HepG2 (cell line): Measurements from ENCODE around the gene TIRAP. TPM values are rescaled to one million over a fixed set of nuclear protein-coding genes. Genes with fewer than 3 reads are reported as not detected.
A peak's percentile ranks its signal among the peaks of the same experiment; 100 is the strongest.

ENCODE experiments used
- HMG20A ChIP-seq: IDR thresholded peaks from 2 replicates; pipeline ENCODE4 v1.6.1; 2016; ENCODE audit warnings: borderline replicate concordance
- IKZF1 ChIP-seq: fragments of 450-650 bp; IDR thresholded peaks from 2 replicates; pipeline ENCODE4 v1.7.1; 2016
- MXD4 ChIP-seq: IDR thresholded peaks from 2 replicates; pipeline ENCODE4 v1.6.1; 2016; ENCODE audit warnings: mild to moderate bottlenecking, missing biosample characterization, missing genetic modification reagents
- NFE2L1 ChIP-seq: sonication (generic); formaldehyde crosslinking; IDR thresholded peaks from 2 replicates; pipeline ENCODE4 v1.4.0; 2020; ENCODE audit warnings: missing genetic modification reagents, mild to moderate bottlenecking, borderline replicate concordance
- ZNF343 ChIP-seq: sonication (generic); formaldehyde crosslinking; IDR thresholded peaks from 2 replicates; pipeline ENCODE4 v1.4.0; 2020; ENCODE audit warnings: mild to moderate bottlenecking, missing genetic modification reagents
- ZNF619 ChIP-seq: sonication (generic); formaldehyde crosslinking; IDR thresholded peaks from 2 replicates; pipeline ENCODE4 v1.4.0; 2020; ENCODE audit warnings: mild to moderate bottlenecking, missing genetic modification reagents
- ZNF788 ChIP-seq: sonication (generic); formaldehyde crosslinking; IDR thresholded peaks from 2 replicates; pipeline ENCODE4 v1.5.0; 2020; ENCODE audit warnings: mild to moderate bottlenecking, missing genetic modification reagents, borderline replicate concordance
- polyA plus RNA-seq, 8 experiments: library from polyadenylated mRNA; depleted of rRNA in 3 of 8; stranded (reverse) in 7 of 8; unstranded in 1 of 8; fragments of >200 nt; fragmentation: Illumina TruSeq in 4 of 8; extraction: Trizol in 4 of 8; gene quantifications; 2 replicates each; pipeline versions ENCODE4 v1.2.1 to v1.2.3, GENCODE V29; 2011 to 2016; ENCODE audit warnings: low read depth in 4 of 8, missing spikeins in 1 of 8, mixed read lengths in 1 of 8; ENCODE audit not compliant: insufficient read depth in 1 of 8
- total RNA-seq, 5 experiments: library from RNA; depleted of rRNA; stranded (reverse); fragments of >200 nt; fragmentation: Illumina TruSeq; extraction: Trizol; gene quantifications; 2 replicates each; pipeline ENCODE4 v1.2.3, GENCODE V29; 2016; ENCODE audit warnings: low read depth in 1 of 5
- TF ChIP-seq, protein P1 (sequence below): sonication (generic); IDR thresholded peaks from 2 replicates; pipeline ENCODE4 v1.6.1; 2016; ENCODE audit warnings: low read depth, borderline replicate concordance
- TF ChIP-seq, protein P2 (sequence below): sonication (generic); formaldehyde crosslinking; IDR thresholded peaks from 2 replicates; pipeline ENCODE4 v1.8.0; 2022; ENCODE audit warnings: missing genetic modification reagents, mild to moderate bottlenecking, moderate library complexity, borderline replicate concordance
- TF ChIP-seq, protein P3 (sequence below): sonication (generic); formaldehyde crosslinking; IDR thresholded peaks from 2 replicates; pipeline ENCODE4 v1.4.0; 2020; ENCODE audit warnings: missing genetic modification reagents
- TF ChIP-seq, protein P4 (sequence below): sonication (generic); formaldehyde crosslinking; IDR thresholded peaks from 2 replicates; pipeline ENCODE4 v1.4.0; 2020; ENCODE audit warnings: missing genetic modification reagents
- TF ChIP-seq, protein P5 (sequence below): sonication (generic); formaldehyde crosslinking; IDR thresholded peaks from 2 replicates; pipeline ENCODE4 v1.9.0; 2021; ENCODE audit warnings: mild to moderate bottlenecking, missing genetic modification reagents
- TF ChIP-seq, protein P6 (sequence below): sonication (generic); formaldehyde crosslinking; IDR thresholded peaks from 2 replicates; pipeline ENCODE4 v1.5.0; 2020; ENCODE audit warnings: missing genetic modification reagents

The TIRAP gene
- total and polyA plus RNA-seq, 2 of the 13 experiments (the other 11 are each of a cell fraction or from before 2014, with no cell fraction given) = 5.4 to 5.7 TPM

DNA sequence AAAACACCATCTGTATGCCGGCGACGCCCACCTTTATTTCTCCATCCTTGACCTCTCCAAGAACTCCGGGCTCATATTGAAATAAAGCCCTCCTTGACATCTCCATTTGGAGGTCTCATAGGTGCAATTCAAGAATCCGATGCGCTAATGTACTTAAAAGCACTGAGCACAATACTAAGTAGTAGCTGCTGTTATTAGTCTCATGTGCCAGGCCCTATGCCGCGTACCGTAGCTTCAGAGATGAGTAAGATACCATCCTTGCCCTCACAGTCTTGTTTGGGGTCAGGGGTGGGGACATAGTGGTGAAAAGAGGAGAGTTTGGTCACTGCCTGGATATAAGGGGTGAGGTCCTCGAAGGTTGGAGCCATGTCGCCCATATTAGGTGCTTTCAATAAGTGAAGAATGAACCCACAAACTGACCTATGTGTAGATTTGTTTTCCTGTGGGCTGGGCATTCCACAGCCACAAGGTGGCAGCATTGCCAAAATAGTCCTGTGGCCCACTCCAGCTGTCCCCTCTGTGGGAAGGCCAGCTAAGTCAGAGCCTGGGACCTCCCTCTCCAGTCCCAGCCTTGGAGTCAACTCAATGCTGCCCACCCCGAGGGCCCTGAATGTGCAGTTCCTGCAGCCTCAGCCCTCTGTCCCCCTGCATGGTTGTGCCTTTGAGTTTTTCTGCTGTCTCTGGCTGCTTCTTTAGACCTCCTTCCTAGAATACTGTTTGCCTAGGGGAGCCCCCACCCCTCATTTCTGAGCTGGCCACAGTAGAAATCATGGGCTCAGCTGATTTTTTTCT lies 27.5 kb downstream of the TIRAP start (continued):
- TF ChIP-seq, protein P1, sequence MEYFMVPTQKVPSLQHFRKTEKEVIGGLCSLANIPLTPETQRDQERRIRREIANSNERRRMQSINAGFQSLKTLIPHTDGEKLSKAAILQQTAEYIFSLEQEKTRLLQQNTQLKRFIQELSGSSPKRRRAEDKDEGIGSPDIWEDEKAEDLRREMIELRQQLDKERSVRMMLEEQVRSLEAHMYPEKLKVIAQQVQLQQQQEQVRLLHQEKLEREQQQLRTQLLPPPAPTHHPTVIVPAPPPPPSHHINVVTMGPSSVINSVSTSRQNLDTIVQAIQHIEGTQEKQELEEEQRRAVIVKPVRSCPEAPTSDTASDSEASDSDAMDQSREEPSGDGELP = peak; percentile 72; the same call in 1 of the 2 replicates
- TF ChIP-seq, protein P2, sequence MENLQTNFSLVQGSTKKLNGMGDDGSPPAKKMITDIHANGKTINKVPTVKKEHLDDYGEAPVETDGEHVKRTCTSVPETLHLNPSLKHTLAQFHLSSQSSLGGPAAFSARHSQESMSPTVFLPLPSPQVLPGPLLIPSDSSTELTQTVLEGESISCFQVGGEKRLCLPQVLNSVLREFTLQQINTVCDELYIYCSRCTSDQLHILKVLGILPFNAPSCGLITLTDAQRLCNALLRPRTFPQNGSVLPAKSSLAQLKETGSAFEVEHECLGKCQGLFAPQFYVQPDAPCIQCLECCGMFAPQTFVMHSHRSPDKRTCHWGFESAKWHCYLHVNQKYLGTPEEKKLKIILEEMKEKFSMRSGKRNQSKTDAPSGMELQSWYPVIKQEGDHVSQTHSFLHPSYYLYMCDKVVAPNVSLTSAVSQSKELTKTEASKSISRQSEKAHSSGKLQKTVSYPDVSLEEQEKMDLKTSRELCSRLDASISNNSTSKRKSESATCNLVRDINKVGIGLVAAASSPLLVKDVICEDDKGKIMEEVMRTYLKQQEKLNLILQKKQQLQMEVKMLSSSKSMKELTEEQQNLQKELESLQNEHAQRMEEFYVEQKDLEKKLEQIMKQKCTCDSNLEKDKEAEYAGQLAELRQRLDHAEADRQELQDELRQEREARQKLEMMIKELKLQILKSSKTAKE (CRISPR knock-in tag) = no peak
- no peak for TF ChIP-seq NFE2L1 (CRISPR knock-in tag)
- no peak for TF ChIP-seq MXD4
- TF ChIP-seq ZNF343 (CRISPR knock-in tag) = no peak
- TF ChIP-seq ZNF619 (CRISPR knock-in tag) = no peak
- TF ChIP-seq, protein P3, sequence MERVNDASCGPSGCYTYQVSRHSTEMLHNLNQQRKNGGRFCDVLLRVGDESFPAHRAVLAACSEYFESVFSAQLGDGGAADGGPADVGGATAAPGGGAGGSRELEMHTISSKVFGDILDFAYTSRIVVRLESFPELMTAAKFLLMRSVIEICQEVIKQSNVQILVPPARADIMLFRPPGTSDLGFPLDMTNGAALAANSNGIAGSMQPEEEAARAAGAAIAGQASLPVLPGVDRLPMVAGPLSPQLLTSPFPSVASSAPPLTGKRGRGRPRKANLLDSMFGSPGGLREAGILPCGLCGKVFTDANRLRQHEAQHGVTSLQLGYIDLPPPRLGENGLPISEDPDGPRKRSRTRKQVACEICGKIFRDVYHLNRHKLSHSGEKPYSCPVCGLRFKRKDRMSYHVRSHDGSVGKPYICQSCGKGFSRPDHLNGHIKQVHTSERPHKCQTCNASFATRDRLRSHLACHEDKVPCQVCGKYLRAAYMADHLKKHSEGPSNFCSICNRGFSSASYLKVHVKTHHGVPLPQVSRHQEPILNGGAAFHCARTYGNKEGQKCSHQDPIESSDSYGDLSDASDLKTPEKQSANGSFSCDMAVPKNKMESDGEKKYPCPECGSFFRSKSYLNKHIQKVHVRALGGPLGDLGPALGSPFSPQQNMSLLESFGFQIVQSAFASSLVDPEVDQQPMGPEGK = 0 out of 2 replicates have a peak, but pooled peaks have one; percentile 41
- no peak for TF ChIP-seq IKZF1
- TF ChIP-seq ZNF788 = peak; percentile 40; the same call in 1 of the 2 replicates
- no peak for TF ChIP-seq HMG20A
- TF ChIP-seq, protein P4, sequence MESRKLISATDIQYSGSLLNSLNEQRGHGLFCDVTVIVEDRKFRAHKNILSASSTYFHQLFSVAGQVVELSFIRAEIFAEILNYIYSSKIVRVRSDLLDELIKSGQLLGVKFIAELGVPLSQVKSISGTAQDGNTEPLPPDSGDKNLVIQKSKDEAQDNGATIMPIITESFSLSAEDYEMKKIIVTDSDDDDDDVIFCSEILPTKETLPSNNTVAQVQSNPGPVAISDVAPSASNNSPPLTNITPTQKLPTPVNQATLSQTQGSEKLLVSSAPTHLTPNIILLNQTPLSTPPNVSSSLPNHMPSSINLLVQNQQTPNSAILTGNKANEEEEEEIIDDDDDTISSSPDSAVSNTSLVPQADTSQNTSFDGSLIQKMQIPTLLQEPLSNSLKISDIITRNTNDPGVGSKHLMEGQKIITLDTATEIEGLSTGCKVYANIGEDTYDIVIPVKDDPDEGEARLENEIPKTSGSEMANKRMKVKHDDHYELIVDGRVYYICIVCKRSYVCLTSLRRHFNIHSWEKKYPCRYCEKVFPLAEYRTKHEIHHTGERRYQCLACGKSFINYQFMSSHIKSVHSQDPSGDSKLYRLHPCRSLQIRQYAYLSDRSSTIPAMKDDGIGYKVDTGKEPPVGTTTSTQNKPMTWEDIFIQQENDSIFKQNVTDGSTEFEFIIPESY (CRISPR knock-in tag) = 0 out of 2 replicates have a peak, but pooled peaks have one; percentile 21
- TF ChIP-seq, protein P5, sequence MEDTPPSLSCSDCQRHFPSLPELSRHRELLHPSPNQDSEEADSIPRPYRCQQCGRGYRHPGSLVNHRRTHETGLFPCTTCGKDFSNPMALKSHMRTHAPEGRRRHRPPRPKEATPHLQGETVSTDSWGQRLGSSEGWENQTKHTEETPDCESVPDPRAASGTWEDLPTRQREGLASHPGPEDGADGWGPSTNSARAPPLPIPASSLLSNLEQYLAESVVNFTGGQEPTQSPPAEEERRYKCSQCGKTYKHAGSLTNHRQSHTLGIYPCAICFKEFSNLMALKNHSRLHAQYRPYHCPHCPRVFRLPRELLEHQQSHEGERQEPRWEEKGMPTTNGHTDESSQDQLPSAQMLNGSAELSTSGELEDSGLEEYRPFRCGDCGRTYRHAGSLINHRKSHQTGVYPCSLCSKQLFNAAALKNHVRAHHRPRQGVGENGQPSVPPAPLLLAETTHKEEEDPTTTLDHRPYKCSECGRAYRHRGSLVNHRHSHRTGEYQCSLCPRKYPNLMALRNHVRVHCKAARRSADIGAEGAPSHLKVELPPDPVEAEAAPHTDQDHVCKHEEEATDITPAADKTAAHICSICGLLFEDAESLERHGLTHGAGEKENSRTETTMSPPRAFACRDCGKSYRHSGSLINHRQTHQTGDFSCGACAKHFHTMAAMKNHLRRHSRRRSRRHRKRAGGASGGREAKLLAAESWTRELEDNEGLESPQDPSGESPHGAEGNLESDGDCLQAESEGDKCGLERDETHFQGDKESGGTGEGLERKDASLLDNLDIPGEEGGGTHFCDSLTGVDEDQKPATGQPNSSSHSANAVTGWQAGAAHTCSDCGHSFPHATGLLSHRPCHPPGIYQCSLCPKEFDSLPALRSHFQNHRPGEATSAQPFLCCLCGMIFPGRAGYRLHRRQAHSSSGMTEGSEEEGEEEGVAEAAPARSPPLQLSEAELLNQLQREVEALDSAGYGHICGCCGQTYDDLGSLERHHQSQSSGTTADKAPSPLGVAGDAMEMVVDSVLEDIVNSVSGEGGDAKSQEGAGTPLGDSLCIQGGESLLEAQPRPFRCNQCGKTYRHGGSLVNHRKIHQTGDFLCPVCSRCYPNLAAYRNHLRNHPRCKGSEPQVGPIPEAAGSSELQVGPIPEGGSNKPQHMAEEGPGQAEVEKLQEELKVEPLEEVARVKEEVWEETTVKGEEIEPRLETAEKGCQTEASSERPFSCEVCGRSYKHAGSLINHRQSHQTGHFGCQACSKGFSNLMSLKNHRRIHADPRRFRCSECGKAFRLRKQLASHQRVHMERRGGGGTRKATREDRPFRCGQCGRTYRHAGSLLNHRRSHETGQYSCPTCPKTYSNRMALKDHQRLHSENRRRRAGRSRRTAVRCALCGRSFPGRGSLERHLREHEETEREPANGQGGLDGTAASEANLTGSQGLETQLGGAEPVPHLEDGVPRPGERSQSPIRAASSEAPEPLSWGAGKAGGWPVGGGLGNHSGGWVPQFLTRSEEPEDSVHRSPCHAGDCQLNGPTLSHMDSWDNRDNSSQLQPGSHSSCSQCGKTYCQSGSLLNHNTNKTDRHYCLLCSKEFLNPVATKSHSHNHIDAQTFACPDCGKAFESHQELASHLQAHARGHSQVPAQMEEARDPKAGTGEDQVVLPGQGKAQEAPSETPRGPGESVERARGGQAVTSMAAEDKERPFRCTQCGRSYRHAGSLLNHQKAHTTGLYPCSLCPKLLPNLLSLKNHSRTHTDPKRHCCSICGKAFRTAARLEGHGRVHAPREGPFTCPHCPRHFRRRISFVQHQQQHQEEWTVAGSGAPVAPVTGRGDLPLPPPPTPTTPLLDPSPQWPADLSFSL = no peak
- TF ChIP-seq, protein P6, sequence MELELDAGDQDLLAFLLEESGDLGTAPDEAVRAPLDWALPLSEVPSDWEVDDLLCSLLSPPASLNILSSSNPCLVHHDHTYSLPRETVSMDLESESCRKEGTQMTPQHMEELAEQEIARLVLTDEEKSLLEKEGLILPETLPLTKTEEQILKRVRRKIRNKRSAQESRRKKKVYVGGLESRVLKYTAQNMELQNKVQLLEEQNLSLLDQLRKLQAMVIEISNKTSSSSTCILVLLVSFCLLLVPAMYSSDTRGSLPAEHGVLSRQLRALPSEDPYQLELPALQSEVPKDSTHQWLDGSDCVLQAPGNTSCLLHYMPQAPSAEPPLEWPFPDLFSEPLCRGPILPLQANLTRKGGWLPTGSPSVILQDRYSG = no peak
